SK-N-SH (cell line): ENCODE data around the gene ESPNL. TPM values are rescaled to one million over a fixed set of nuclear protein-coding genes. Genes with fewer than 3 reads are reported as not detected.

Experiments used
- CTCF ChIA-PET: fragments of 300-600, 350-600 bp; formaldehyde crosslinking; extraction: SDS; loops from one replicate; lab custom pipeline; 2021; lab: Yijun Ruan, JAX
- POLR2A ChIA-PET: fragments of 350-600 bp; sonication (Branson Sonifier 250); formaldehyde crosslinking; extraction: SDS; loops from one replicate; lab custom pipeline; 2020; ENCODE audit warnings: antibody characterized with exemption, inconsistent platforms; lab: Yijun Ruan, JAX
- DNase-seq: peaks from one replicate; pipeline ENCODE4 v3.0.0; 2012
- H2AFZ ChIP-seq: fragments of 200-600 bp; sonication (generic); 2 replicates; pipeline ENCODE4 v1.8.1; 2016; ENCODE audit warnings: antibody characterized with exemption, mild to moderate bottlenecking, low read depth
- H3F3A ChIP-seq: fragments of 200-600 bp; sonication (generic); replicated peaks from 2 replicates; pipeline ENCODE3; 2016; ENCODE audit warnings: antibody characterized with exemption, mild to moderate bottlenecking; ENCODE audit not compliant: insufficient read depth
- H3K27ac ChIP-seq, 2 experiments: fragments of 200-500 bp in 1 of 2; fragments of 200-600 bp in 1 of 2; sonication (Bioruptor generic) in 1 of 2; sonication (generic), shearing (Covaris generic) in 1 of 2; 2 replicates each; pipeline versions ENCODE4 v1.5.1 to v1.6.1; 2014 to 2016; ENCODE audit warnings: low read depth in 2 of 2, inconsistent platforms in 1 of 2, low read length in 1 of 2, mild to moderate bottlenecking in 1 of 2, mixed read lengths in 1 of 2
- H3K27me3 ChIP-seq: fragments of 200-600 bp; sonication (generic), shearing (Covaris generic); 2 replicates; pipeline ENCODE4 v1.6.1; 2016; ENCODE audit warnings: mixed run types; ENCODE audit not compliant: insufficient read depth
- H3K36me3 ChIP-seq, 2 experiments: fragments of 200-500 bp in 1 of 2; fragments of 200-600 bp in 1 of 2; sonication (Bioruptor generic) in 1 of 2; sonication (generic) in 1 of 2; replicated peaks in 1 of 2; 2 replicates each; pipeline versions ENCODE3 to v1.5.1; 2014 to 2016; ENCODE audit warnings: low read length in 1 of 2, mild to moderate bottlenecking in 1 of 2; ENCODE audit not compliant: insufficient read depth in 2 of 2, control insufficient read depth in 1 of 2
- H3K4me1 ChIP-seq, 2 experiments: fragments of 200-500 bp in 1 of 2; fragments of 200-600 bp in 1 of 2; sonication (Bioruptor generic) in 1 of 2; sonication (generic), shearing (Covaris generic) in 1 of 2; 2 replicates each; pipeline versions ENCODE4 v1.5.1 to v1.6.1; 2014 to 2016; ENCODE audit warnings: low read depth in 1 of 2, low read length in 1 of 2, mixed run types in 1 of 2; ENCODE audit not compliant: insufficient read depth in 2 of 2, control insufficient read depth in 1 of 2
- H3K4me2 ChIP-seq: fragments of 200-600 bp; sonication (generic), shearing (Covaris generic); 2 replicates; pipeline ENCODE4 v1.6.1; 2017; ENCODE audit warnings: mixed run types
- H3K4me3 ChIP-seq, 2 experiments: fragments of 200-500 bp in 1 of 2; fragments of 200-600 bp in 1 of 2; sonication (Bioruptor generic) in 1 of 2; sonication (generic), shearing (Covaris generic) in 1 of 2; 2 replicates each; pipeline versions ENCODE4 v1.5.1 to v1.8.1; 2014 to 2016; ENCODE audit warnings: low read depth in 2 of 2, inconsistent platforms in 1 of 2, low read length in 1 of 2, mild to moderate bottlenecking in 1 of 2, mixed read lengths in 1 of 2, moderate library complexity in 1 of 2
- H3K79me2 ChIP-seq: fragments of 200-600 bp; sonication (generic); 2 replicates; pipeline ENCODE4 v1.8.1; 2017; ENCODE audit warnings: mild to moderate bottlenecking; ENCODE audit not compliant: insufficient read depth
- H3K9ac ChIP-seq: fragments of 200-600 bp; sonication (generic); 2 replicates; pipeline ENCODE4 v1.6.1; 2017; ENCODE audit warnings: mixed run types
- H3K9me2 ChIP-seq: fragments of 200-600 bp; sonication (generic); 2 replicates; pipeline ENCODE4 v1.6.1; 2017; ENCODE audit warnings: mixed run types
- H3K9me3 ChIP-seq: fragments of 200-600 bp; sonication (generic); 2 replicates; pipeline ENCODE4 v1.6.1; 2017; ENCODE audit warnings: mixed run types, mild to moderate bottlenecking, moderate library complexity
- H4K20me1 ChIP-seq: fragments of 200-600 bp; sonication (generic); 2 replicates; pipeline ENCODE4 v1.6.1; 2017; ENCODE audit warnings: mild to moderate bottlenecking, mixed run types; ENCODE audit not compliant: insufficient read depth
- GABPA ChIP-seq: IDR thresholded peaks from 2 replicates; pipeline ENCODE4 v1.4.0; 2012; ENCODE audit warnings: low read depth, mild to moderate bottlenecking
- GATA2 ChIP-seq: sonication (generic); formaldehyde crosslinking; IDR thresholded peaks from 2 replicates; pipeline ENCODE4 v1.5.0; 2020; ENCODE audit warnings: mild to moderate bottlenecking, missing genetic modification reagents
- JUND ChIP-seq: IDR thresholded peaks from 2 replicates; pipeline ENCODE4 v1.4.0; 2012
- MEF2A ChIP-seq: IDR thresholded peaks from 2 replicates; pipeline ENCODE4 v1.4.0; 2012; ENCODE audit warnings: low read depth, borderline replicate concordance
- MXI1 ChIP-seq: IDR thresholded peaks from 2 replicates; pipeline ENCODE4 v1.6.1; 2012; ENCODE audit warnings: mild to moderate bottlenecking, low read depth, low read length, improper control_type of control experiment
- NFIC ChIP-seq: IDR thresholded peaks from 2 replicates; pipeline ENCODE4 v1.4.0; 2012; ENCODE audit warnings: borderline replicate concordance
- NRF1 ChIP-seq: IDR thresholded peaks from 2 replicates; pipeline ENCODE4 v1.6.1; 2012; ENCODE audit warnings: low read depth, mild to moderate bottlenecking, low read length
- PBX3 ChIP-seq: IDR thresholded peaks from 2 replicates; pipeline ENCODE4; 2012
- POLR2AphosphoS5 ChIP-seq: IDR thresholded peaks from 2 replicates; pipeline ENCODE4 v1.6.1; 2012; ENCODE audit warnings: low read depth, low read length
- SIN3A ChIP-seq: IDR thresholded peaks from 2 replicates; pipeline ENCODE4 v1.6.1; 2012; ENCODE audit warnings: low read depth, mild to moderate bottlenecking, low read length, moderate library complexity, borderline replicate concordance
- SMC3 ChIP-seq: IDR thresholded peaks from 2 replicates; pipeline ENCODE4 v1.6.1; 2012; ENCODE audit warnings: low read depth, low read length, improper control_type of control experiment
- TAF1 ChIP-seq: IDR thresholded peaks from 2 replicates; pipeline ENCODE4 v1.6.1; 2012; ENCODE audit warnings: low read depth, mild to moderate bottlenecking, low read length, moderate library complexity, borderline replicate concordance
- TCF12 ChIP-seq: IDR thresholded peaks from 2 replicates; pipeline ENCODE4 v1.4.0; 2012
- TEAD4 ChIP-seq: IDR thresholded peaks from 2 replicates; pipeline ENCODE4 v1.4.0; 2012; ENCODE audit warnings: mild to moderate bottlenecking, borderline replicate concordance; ENCODE audit not compliant: insufficient read depth
- YY1 ChIP-seq: IDR thresholded peaks from 2 replicates; pipeline ENCODE4 v1.4.0; 2012; ENCODE audit warnings: low read depth, mild to moderate bottlenecking
- ZBTB33 ChIP-seq: IDR thresholded peaks from 2 replicates; pipeline ENCODE4 v1.4.0; 2012; ENCODE audit warnings: low read depth, borderline replicate concordance
- WGBS: methylation state at CpG from one replicate; pipeline ENCODE4 v1.1.6; 2017; ENCODE audit warnings: low lambda C conversion rate; 5-methylcytosine and 5-hydroxymethylcytosine counted together
- polyA plus RNA-seq, 3 experiments: library from polyadenylated mRNA; depleted of rRNA; stranded (reverse); fragments of >200 nt; gene quantifications; 2 replicates each; pipeline ENCODE4 v1.2.3, GENCODE V29; 2012

Gene ESPNL
- polyA plus RNA-seq, 1 of the 3 experiments (the other 2 are of a cell fraction): 0.05 TPM

GRCh38 chr2:238101891-238102841 is 2.0 kb downstream of the ESPNL start:
- TF ChIP-seq NRF1 (no peak), POLR2AphosphoS5 (no peak), SMC3 (no peak), MXI1 (no peak), SIN3A (no peak)
- Histone ChIP-seq H3K27ac (no peak overlapping the region), H3K79me2 (no peaks in the 10 kb centered on the region), H3K4me1 (peaks cover 3 to 9% of the 10 kb centered on the region in 2 experiments; a peak in 2 of 4 replicates), H3K9me2 (no peaks in the 10 kb centered on the region), H3K9ac (no peak overlapping the region), H3K4me3 (no peak overlapping the region), H4K20me1 (no peaks in the 10 kb centered on the region), H3K4me2 (no peak overlapping the region), H3K36me3 (no peaks in the 10 kb centered on the region), H3K27me3 (no peaks in the 10 kb centered on the region), H3F3A (no peaks in the 10 kb centered on the region), H3K9me3 (no peaks in the 10 kb centered on the region), H2AFZ (no peak overlapping the region)
- peak; percentile 52 for DNase-seq
- WGBS: 90% methylated on average over 16 of the region's 30 CpGs
- ChIA-PET CTCF (interaction anchor here (1.1 to 1.4 kb wide), 2 partner anchors 29 to 161 kb away, joined by 3 to 4 read pairs; no protein-coding TSS in a partner anchor), POLR2A (no interaction called here)

GRCh38 chr2:238102865-238103264 is 2.7 kb downstream of the ESPNL start:
- no peaks in the 10 kb centered on the region for H3K79me2 ChIP-seq
- no peak overlapping the region for H3K27ac ChIP-seq
- TF ChIP-seq YY1 (no peak), JUND (no peak), PBX3 (no peak), TAF1 (no peak), GABPA (no peak), TEAD4 (no peak), ZBTB33 (no peak), GATA2 (CRISPR knock-in tag) (no peak), TCF12 (no peak), MEF2A (no peak), NFIC (no peak), SMC3 (no peak)
- TF ChIP-seq, all 33 proteins: peak for 0
- Histone ChIP-seq H3K36me3 (no peaks in the 10 kb centered on the region), H3K4me3 (no peak overlapping the region), H4K20me1 (no peaks in the 10 kb centered on the region), H3K9ac (no peak overlapping the region), H3K4me2 (no peak overlapping the region), H3F3A (no peaks in the 10 kb centered on the region), H3K4me1 (peaks cover 3 to 9% of the 10 kb centered on the region in 2 experiments; a peak in 2 of 4 replicates), H2AFZ (no peak overlapping the region), H3K9me3 (no peaks in the 10 kb centered on the region), H3K9me2 (no peaks in the 10 kb centered on the region), H3K27me3 (no peaks in the 10 kb centered on the region)
- WGBS: 90% methylated on average over 10 of the region's 10 CpGs
- POLR2A ChIA-PET: no interaction called here
- CTCF ChIA-PET: interaction anchor here (1.4 kb wide), 1 partner anchor 160 kb away, joined by 4 read pairs; no protein-coding TSS in a partner anchor
- no peak for DNase-seq
